ENCODE data around the gene DDX6. TPM values are rescaled to one million over a fixed set of nuclear protein-coding genes. Genes with fewer than 3 reads are reported as not detected.
"Not testable (repeated sequence)": the region's sequence is repeated elsewhere in the genome, so short reads cannot be mapped to it uniquely, and the experiment has no call there.

DDX6 gene
- total RNA-seq: 132 and 135 TPM in 2 replicates

GRCh38 chr11:118791111-118791960 is at the start of gene DDX6:
Gene DDX6 (minus strand): TSS chr11:118791164. CDS start chr11:118786251, 4,913 bp downstream.
- Mint-ChIP-seq H3K4me3 (ENCODE audit: low read depth) (peak within 1 kb of the TSS; percentile 97), H3K27ac (peak within 1 kb of the TSS; percentile 96), H3K4me1 (ENCODE audit: low read depth) (peaks cover 25% of the 10 kb centered on the region), H3K27me3 (ENCODE audit: low read depth) (no peaks in the 10 kb centered on the region), H3K9me3 (no peaks in the 10 kb centered on the region), H3K36me3 (ENCODE audit: low read depth) (peaks cover 23% of the 10 kb centered on the region)
- peak; percentile 87 for DNase-seq (ENCODE audit: low spot score)
- intact Hi-C loops (cut with micrococcal nuclease): loop anchor here (2.0 kb wide), 1 partner anchor 53 kb away; no protein-coding TSS in a partner anchor

GRCh38 chr11:118838905-118839553 is 48.1 kb upstream of the DDX6 start:
- no peaks in the 10 kb centered on the region for H3K36me3 Mint-ChIP-seq (ENCODE audit: low read depth)
- H3K9me3 Mint-ChIP-seq: no peaks in the 10 kb centered on the region
- peaks cover 31% of the 10 kb centered on the region for H3K4me1 Mint-ChIP-seq (ENCODE audit: low read depth)
- peak overlapping the region; percentile 44 for H3K27ac Mint-ChIP-seq
- no peaks in the 10 kb centered on the region for H3K27me3 Mint-ChIP-seq (ENCODE audit: low read depth)
- intact Hi-C loops (cut with micrococcal nuclease): no loop called here
- H3K4me3 Mint-ChIP-seq (ENCODE audit: low read depth): no peak overlapping the region
- no peak for DNase-seq (ENCODE audit: low spot score)

- no peaks in the 10 kb centered on the region for H3K27me3 Mint-ChIP-seq (ENCODE audit: low read depth)
- H3K36me3 Mint-ChIP-seq (ENCODE audit: low read depth): no peaks in the 10 kb centered on the region
- H3K4me1 Mint-ChIP-seq (ENCODE audit: low read depth): peaks cover 30% of the 10 kb centered on the region
- no peak for DNase-seq (ENCODE audit: low spot score)
- no peak overlapping the region for H3K4me3 Mint-ChIP-seq (ENCODE audit: low read depth)
- intact Hi-C loops (cut with micrococcal nuclease): no loop called here
- H3K9me3 Mint-ChIP-seq: no peaks in the 10 kb centered on the region
- H3K27ac Mint-ChIP-seq: no peak overlapping the region
Observed at GRCh38 chr11:118837868-118838267, 46.9 kb upstream of the DDX6 start.

GRCh38 chr11:118834427-118835028 is 43.6 kb upstream of the DDX6 start:
- intact Hi-C loops (cut with micrococcal nuclease): no loop called here
- Mint-ChIP-seq H3K9me3 (no peaks in the 10 kb centered on the region), H3K27me3 (ENCODE audit: low read depth) (no peaks in the 10 kb centered on the region), H3K27ac (peak overlapping the region; percentile 17), H3K36me3 (ENCODE audit: low read depth) (no peaks in the 10 kb centered on the region), H3K4me1 (ENCODE audit: low read depth) (peaks cover 17% of the 10 kb centered on the region), H3K4me3 (ENCODE audit: low read depth) (no peak overlapping the region)
- no peak for DNase-seq (ENCODE audit: low spot score)

- no peak overlapping the region for H3K4me3 Mint-ChIP-seq (ENCODE audit: low read depth)
Observed at GRCh38 chr11:118827118-118827517, 36.2 kb upstream of the DDX6 start.

GRCh38 chr11:118822936-118823510 is 32.1 kb upstream of the DDX6 start:
- H3K36me3 Mint-ChIP-seq (ENCODE audit: low read depth); H3K27me3 Mint-ChIP-seq (ENCODE audit: low read depth); H3K27ac Mint-ChIP-seq; H3K9me3 Mint-ChIP-seq; DNase-seq (ENCODE audit: low spot score); H3K4me3 Mint-ChIP-seq (ENCODE audit: low read depth); intact Hi-C loops (cut with micrococcal nuclease); H3K4me1 Mint-ChIP-seq (ENCODE audit: low read depth): not testable (repeated sequence)

More at GRCh38 chr11:118827118-118827517, 36.2 kb upstream of the DDX6 start:
- H3K36me3 Mint-ChIP-seq (ENCODE audit: low read depth): no peaks in the 10 kb centered on the region
- no peak overlapping the region for H3K27ac Mint-ChIP-seq
- intact Hi-C loops (cut with micrococcal nuclease): no loop called here
- H3K27me3 Mint-ChIP-seq (ENCODE audit: low read depth): no peaks in the 10 kb centered on the region
- no peaks in the 10 kb centered on the region for H3K4me1 Mint-ChIP-seq (ENCODE audit: low read depth)
- no peak for DNase-seq (ENCODE audit: low spot score)
- no peaks in the 10 kb centered on the region for H3K9me3 Mint-ChIP-seq

- Mint-ChIP-seq H3K27me3 (ENCODE audit: low read depth) (no peaks in the 10 kb centered on the region), H3K27ac (no peak overlapping the region), H3K4me3 (ENCODE audit: low read depth) (no peak overlapping the region), H3K36me3 (ENCODE audit: low read depth) (no peaks in the 10 kb centered on the region), H3K9me3 (no peaks in the 10 kb centered on the region), H3K4me1 (ENCODE audit: low read depth) (peaks cover 3% of the 10 kb centered on the region)
- intact Hi-C loops (cut with micrococcal nuclease): no loop called here
- no peak for DNase-seq (ENCODE audit: low spot score)
Observed at GRCh38 chr11:118820412-118821357, 29.7 kb upstream of the DDX6 start.

- H3K36me3 Mint-ChIP-seq (ENCODE audit: low read depth); H3K4me1 Mint-ChIP-seq (ENCODE audit: low read depth); H3K27ac Mint-ChIP-seq; DNase-seq (ENCODE audit: low spot score); H3K4me3 Mint-ChIP-seq (ENCODE audit: low read depth); H3K27me3 Mint-ChIP-seq (ENCODE audit: low read depth); intact Hi-C loops (cut with micrococcal nuclease); H3K9me3 Mint-ChIP-seq: not testable (repeated sequence)
Observed at GRCh38 chr11:118820025-118820379, 29.0 kb upstream of the DDX6 start.

GRCh38 chr11:118819334-118820024 is 28.5 kb upstream of the DDX6 start:
- H3K27ac Mint-ChIP-seq: no peak overlapping the region
- H3K36me3 Mint-ChIP-seq (ENCODE audit: low read depth): no peaks in the 10 kb centered on the region
- H3K27me3 Mint-ChIP-seq (ENCODE audit: low read depth): no peaks in the 10 kb centered on the region
- peaks cover 3% of the 10 kb centered on the region for H3K4me1 Mint-ChIP-seq (ENCODE audit: low read depth)
- no peak for DNase-seq (ENCODE audit: low spot score)
- no peaks in the 10 kb centered on the region for H3K9me3 Mint-ChIP-seq
- intact Hi-C loops (cut with micrococcal nuclease): no loop called here
- H3K4me3 Mint-ChIP-seq (ENCODE audit: low read depth): no peak overlapping the region

- peaks cover 3% of the 10 kb centered on the region for H3K4me1 Mint-ChIP-seq (ENCODE audit: low read depth)
- no peaks in the 10 kb centered on the region for H3K9me3 Mint-ChIP-seq
- H3K4me3 Mint-ChIP-seq (ENCODE audit: low read depth): no peak overlapping the region
- H3K36me3 Mint-ChIP-seq (ENCODE audit: low read depth): no peaks in the 10 kb centered on the region
- no peak overlapping the region for H3K27ac Mint-ChIP-seq
- H3K27me3 Mint-ChIP-seq (ENCODE audit: low read depth): no peaks in the 10 kb centered on the region
- no peak for DNase-seq (ENCODE audit: low spot score)
- intact Hi-C loops (cut with micrococcal nuclease): no loop called here
Observed at GRCh38 chr11:118818130-118818529, 27.2 kb upstream of the DDX6 start.

GRCh38 chr11:118813551-118813950 is 22.6 kb upstream of the DDX6 start:
- intact Hi-C loops (cut with micrococcal nuclease): no loop called here
- Mint-ChIP-seq H3K4me3 (ENCODE audit: low read depth) (no peak overlapping the region), H3K27me3 (ENCODE audit: low read depth) (peaks cover 1% of the 10 kb centered on the region), H3K27ac (no peak overlapping the region), H3K36me3 (ENCODE audit: low read depth) (no peaks in the 10 kb centered on the region), H3K4me1 (ENCODE audit: low read depth) (no peaks in the 10 kb centered on the region), H3K9me3 (no peaks in the 10 kb centered on the region)
- DNase-seq (ENCODE audit: low spot score): no peak
